GM23338 (cell line): ENCODE results near the gene HS6ST3. TPM values are rescaled to one million over a fixed set of nuclear protein-coding genes. Genes with fewer than 3 reads are reported as not detected.

Experiments used
- ATAC-seq: fragments of 200-7000 bp; cut with Tn5 transposase; 3 replicates; pipeline ENCODE4 v1.9.1; 2020
- DNase-seq: peaks from one replicate; pipeline ENCODE4 v3.0.0-alpha.2; 2015; ENCODE audit warnings: low spot score
- H2AFZ ChIP-seq: fragments of 200-600 bp; sonication (generic); 2 replicates; pipeline ENCODE4 v1.8.0; 2016; ENCODE audit warnings: antibody characterized with exemption, mild to moderate bottlenecking, moderate library complexity
- H3F3A ChIP-seq: fragments of 200-600 bp; sonication (generic); replicated peaks from 2 replicates; pipeline ENCODE4 v1.8.0; 2017; ENCODE audit warnings: antibody characterized with exemption, mixed run types, low read depth
- H3K27ac ChIP-seq: fragments of 200-600 bp; sonication (generic); 2 replicates; pipeline ENCODE4 v1.6.1; 2016; ENCODE audit warnings: low read depth
- H3K27me3 ChIP-seq: fragments of 200-600 bp; sonication (generic); 2 replicates; pipeline ENCODE4 v1.8.0; 2016; ENCODE audit warnings: mild to moderate bottlenecking, mixed run types, moderate library complexity; ENCODE audit not compliant: insufficient read depth
- H3K36me3 ChIP-seq: fragments of 200-600 bp; sonication (generic); 2 replicates; pipeline ENCODE4 v1.8.0; 2016; ENCODE audit warnings: mild to moderate bottlenecking; ENCODE audit not compliant: insufficient read depth
- H3K4me1 ChIP-seq: fragments of 200-600 bp; sonication (generic); 2 replicates; pipeline ENCODE4 v1.8.0; 2016; ENCODE audit warnings: mild to moderate bottlenecking, moderate library complexity; ENCODE audit not compliant: insufficient read depth
- H3K4me2 ChIP-seq: fragments of 200-600 bp; sonication (generic); 2 replicates; pipeline ENCODE4 v1.7.1; 2017; ENCODE audit warnings: mixed run types
- H3K4me3 ChIP-seq: fragments of 200-600 bp; sonication (generic); 2 replicates; pipeline ENCODE4 v1.6.1; 2016; ENCODE audit warnings: mixed run types
- H3K79me2 ChIP-seq: fragments of 200-600 bp; sonication (generic); replicated peaks from 2 replicates; pipeline ENCODE4 v1.8.0; 2017; ENCODE audit warnings: mild to moderate bottlenecking; ENCODE audit not compliant: insufficient read depth
- H3K9me2 ChIP-seq: fragments of 200-600 bp; sonication (generic); 2 replicates; pipeline ENCODE4 v1.8.0; 2017; ENCODE audit not compliant: insufficient read depth
- H4K20me1 ChIP-seq: fragments of 200-600 bp; sonication (generic); replicated peaks from 2 replicates; pipeline ENCODE4 v1.8.0; 2017; ENCODE audit warnings: mild to moderate bottlenecking; ENCODE audit not compliant: insufficient read depth
- H3K27ac Mint-ChIP-seq: 2 replicates; pipeline ENCODE4 v1.8.0; 2020; ENCODE audit warnings: inconsistent platforms, mild to moderate bottlenecking, moderate library complexity, mixed read lengths
- H3K27me3 Mint-ChIP-seq: 3 replicates; pipeline ENCODE4 v1.8.0; 2022; ENCODE audit warnings: low read depth, mild to moderate bottlenecking, moderate library complexity, mixed read lengths, inconsistent platforms; ENCODE audit not compliant: insufficient read depth, poor library complexity
- H3K36me3 Mint-ChIP-seq: 3 replicates; pipeline ENCODE4 v1.8.0; 2021; ENCODE audit warnings: low read depth, mild to moderate bottlenecking, inconsistent platforms, moderate library complexity, mixed read lengths
- H3K4me1 Mint-ChIP-seq: 3 replicates; pipeline ENCODE4 v1.8.0; 2020; ENCODE audit warnings: mild to moderate bottlenecking, inconsistent platforms, mixed read lengths
- H3K4me3 Mint-ChIP-seq: 3 replicates; pipeline ENCODE4 v1.8.0; 2021; ENCODE audit warnings: moderate library complexity, mild to moderate bottlenecking, inconsistent platforms, mixed read lengths
- H3K9me3 Mint-ChIP-seq: 3 replicates; pipeline ENCODE4 v1.8.0; 2020; ENCODE audit warnings: moderate library complexity, mild to moderate bottlenecking, inconsistent platforms, mixed read lengths
- EZH2 ChIP-seq: fragments of 200-600 bp; sonication (generic); IDR thresholded peaks from one replicate; pipeline ENCODE4 v1.8.0; 2017; ENCODE audit warnings: antibody characterized with exemption, mild to moderate bottlenecking, low read depth; ENCODE audit not compliant: unreplicated experiment
- JUNB ChIP-seq: IDR thresholded peaks from one replicate; pipeline ENCODE4 v1.6.1; 2016; ENCODE audit warnings: antibody characterized with exemption; ENCODE audit not compliant: unreplicated experiment
- NANOG ChIP-seq: IDR thresholded peaks from 2 replicates; pipeline ENCODE4 v1.6.1; 2016; ENCODE audit warnings: antibody characterized with exemption, borderline replicate concordance
- STAT1 ChIP-seq: IDR thresholded peaks from one replicate; pipeline ENCODE4 v1.6.1; 2016; ENCODE audit warnings: antibody characterized with exemption; ENCODE audit not compliant: unreplicated experiment
- ZNF114 ChIP-seq: fragments of 250-450 bp; sonication (Bioruptor Pico); IDR thresholded peaks from 2 replicates; pipeline ENCODE4 v1.5.0; 2020; ENCODE audit warnings: mild to moderate bottlenecking, moderate library complexity
- polyA plus RNA-seq: library from polyadenylated mRNA; unstranded; fragments of >200 nt; fragmentation: Nextera tagmentation; extraction: Ambion mirVana; gene quantifications from 2 replicates; pipeline ENCODE4 v1.2.1, GENCODE V29; 2016
- total RNA-seq: library from RNA; depleted of rRNA; stranded (reverse); fragments of >200 nt; shearing (Covaris generic); gene quantifications from 2 replicates; pipeline ENCODE4 v1.2.3, GENCODE V29; 2014
- TF ChIP-seq, protein P1 (sequence below), 2 experiments: fragments of 200-600 bp in 1 of 2; sonication (generic) in 1 of 2; conservative IDR thresholded peaks; 2 replicates each; pipeline versions ENCODE4 v1.5.1 to v1.6.1; 2016 to 2017; ENCODE audit warnings: antibody characterized with exemption in 2 of 2, low read depth in 2 of 2, mild to moderate bottlenecking in 2 of 2, moderate library complexity in 1 of 2
- TF ChIP-seq, protein P2 (sequence below): IDR thresholded peaks from 2 replicates; pipeline ENCODE4 v1.6.1; 2016; ENCODE audit warnings: antibody characterized with exemption
- TF ChIP-seq, protein P3 (sequence below): fragments of 250-450 bp; sonication (Bioruptor Pico); IDR thresholded peaks from 2 replicates; pipeline ENCODE4 v1.5.0; 2020; ENCODE audit warnings: mild to moderate bottlenecking, moderate library complexity

Gene HS6ST3
- total and polyA plus RNA-seq, 2 experiments from 2014 or later: 0.52 to 0.80 TPM

DNA sequence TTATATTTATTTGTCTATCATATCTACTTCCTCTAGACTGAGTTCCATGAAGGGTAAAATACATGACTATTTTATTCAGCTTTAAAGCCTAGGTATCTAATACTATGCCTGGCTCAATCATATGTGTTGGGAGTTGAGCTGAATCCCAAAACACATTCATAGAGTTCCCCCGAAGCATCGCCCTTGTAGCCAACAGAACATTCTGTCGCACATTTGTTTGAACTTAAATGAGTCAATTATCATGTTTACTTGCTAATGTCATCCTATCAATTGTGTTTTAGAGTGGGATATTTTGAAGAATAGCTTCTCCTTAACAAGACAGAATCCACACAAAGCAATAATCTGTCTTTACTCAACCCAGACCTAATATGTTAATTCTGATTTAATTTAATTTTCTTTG is 252.4 kb downstream of the HS6ST3 start (continued):
- TF ChIP-seq, protein P1, sequence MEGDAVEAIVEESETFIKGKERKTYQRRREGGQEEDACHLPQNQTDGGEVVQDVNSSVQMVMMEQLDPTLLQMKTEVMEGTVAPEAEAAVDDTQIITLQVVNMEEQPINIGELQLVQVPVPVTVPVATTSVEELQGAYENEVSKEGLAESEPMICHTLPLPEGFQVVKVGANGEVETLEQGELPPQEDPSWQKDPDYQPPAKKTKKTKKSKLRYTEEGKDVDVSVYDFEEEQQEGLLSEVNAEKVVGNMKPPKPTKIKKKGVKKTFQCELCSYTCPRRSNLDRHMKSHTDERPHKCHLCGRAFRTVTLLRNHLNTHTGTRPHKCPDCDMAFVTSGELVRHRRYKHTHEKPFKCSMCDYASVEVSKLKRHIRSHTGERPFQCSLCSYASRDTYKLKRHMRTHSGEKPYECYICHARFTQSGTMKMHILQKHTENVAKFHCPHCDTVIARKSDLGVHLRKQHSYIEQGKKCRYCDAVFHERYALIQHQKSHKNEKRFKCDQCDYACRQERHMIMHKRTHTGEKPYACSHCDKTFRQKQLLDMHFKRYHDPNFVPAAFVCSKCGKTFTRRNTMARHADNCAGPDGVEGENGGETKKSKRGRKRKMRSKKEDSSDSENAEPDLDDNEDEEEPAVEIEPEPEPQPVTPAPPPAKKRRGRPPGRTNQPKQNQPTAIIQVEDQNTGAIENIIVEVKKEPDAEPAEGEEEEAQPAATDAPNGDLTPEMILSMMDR (conservative IDR thresholded peaks at IDR 0.05; ENCODE audit: low read depth in 2 of 2): no peak
- TF ChIP-seq STAT1 (no peak), ZNF114 (CRISPR knock-in tag) (no peak)

DNA sequence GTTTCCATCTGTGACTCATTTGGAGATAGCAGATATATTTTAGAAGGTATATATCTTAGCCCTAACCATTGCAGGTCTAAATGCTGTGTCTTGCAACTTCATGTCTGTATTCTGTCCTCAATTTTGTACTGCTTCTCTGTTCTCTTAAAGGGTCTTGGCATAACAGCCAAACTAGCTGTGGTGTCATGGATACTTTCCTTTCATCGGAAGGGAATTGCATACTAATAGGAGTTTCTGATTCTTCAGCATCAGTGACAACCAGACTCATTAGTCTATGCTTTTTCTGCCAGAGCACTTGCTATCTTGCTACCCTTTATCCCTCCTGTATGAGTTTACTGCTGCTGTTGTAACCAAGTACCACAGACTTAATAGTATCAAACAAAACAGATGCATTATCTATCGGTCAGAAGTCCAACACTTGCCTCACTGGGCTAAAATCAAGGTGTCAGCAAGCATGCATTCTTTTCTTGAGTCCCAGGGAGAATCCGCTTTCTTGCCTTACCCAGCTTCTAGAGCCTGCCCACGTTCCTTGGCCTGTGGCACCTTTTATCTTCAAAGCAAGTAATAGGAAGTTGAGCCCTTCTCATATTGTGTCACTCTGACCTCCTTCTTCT is 253.1 kb downstream of the HS6ST3 start:
- Histone ChIP-seq H3K79me2 (no peaks in the 10 kb centered on the region), H4K20me1 (no peaks in the 10 kb centered on the region), H3K4me3 (no peak overlapping the region), H3K9me2 (no peaks in the 10 kb centered on the region), H3K4me1 (no peaks in the 10 kb centered on the region), H3F3A (no peaks in the 10 kb centered on the region), H3K27ac (no peak overlapping the region), H3K4me2 (no peak overlapping the region), H3K27me3 (no peaks in the 10 kb centered on the region), H2AFZ (no peak overlapping the region), H3K36me3 (no peaks in the 10 kb centered on the region)
- H3K27me3 Mint-ChIP-seq: peaks cover 3% of the 10 kb centered on the region
- TF ChIP-seq EZH2 (no peak), JUNB (no peak), NANOG (no peak), ZNF114 (CRISPR knock-in tag) (no peak)
- TF ChIP-seq, protein P2, sequence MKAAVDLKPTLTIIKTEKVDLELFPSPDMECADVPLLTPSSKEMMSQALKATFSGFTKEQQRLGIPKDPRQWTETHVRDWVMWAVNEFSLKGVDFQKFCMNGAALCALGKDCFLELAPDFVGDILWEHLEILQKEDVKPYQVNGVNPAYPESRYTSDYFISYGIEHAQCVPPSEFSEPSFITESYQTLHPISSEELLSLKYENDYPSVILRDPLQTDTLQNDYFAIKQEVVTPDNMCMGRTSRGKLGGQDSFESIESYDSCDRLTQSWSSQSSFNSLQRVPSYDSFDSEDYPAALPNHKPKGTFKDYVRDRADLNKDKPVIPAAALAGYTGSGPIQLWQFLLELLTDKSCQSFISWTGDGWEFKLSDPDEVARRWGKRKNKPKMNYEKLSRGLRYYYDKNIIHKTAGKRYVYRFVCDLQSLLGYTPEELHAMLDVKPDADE: no peak
- TF ChIP-seq, protein P1 (conservative IDR thresholded peaks at IDR 0.05; ENCODE audit: low read depth in 2 of 2): no peak
- no peak for DNase-seq
- no peak for ATAC-seq
- no peaks in the 10 kb centered on the region for H3K9me3 Mint-ChIP-seq
- no peak overlapping the region for H3K4me3 Mint-ChIP-seq
- peaks cover 3% of the 10 kb centered on the region; the same call in 1 of the 3 replicates for H3K4me1 Mint-ChIP-seq
- H3K36me3 Mint-ChIP-seq: no peaks in the 10 kb centered on the region
- no peak overlapping the region for H3K27ac Mint-ChIP-seq

DNA sequence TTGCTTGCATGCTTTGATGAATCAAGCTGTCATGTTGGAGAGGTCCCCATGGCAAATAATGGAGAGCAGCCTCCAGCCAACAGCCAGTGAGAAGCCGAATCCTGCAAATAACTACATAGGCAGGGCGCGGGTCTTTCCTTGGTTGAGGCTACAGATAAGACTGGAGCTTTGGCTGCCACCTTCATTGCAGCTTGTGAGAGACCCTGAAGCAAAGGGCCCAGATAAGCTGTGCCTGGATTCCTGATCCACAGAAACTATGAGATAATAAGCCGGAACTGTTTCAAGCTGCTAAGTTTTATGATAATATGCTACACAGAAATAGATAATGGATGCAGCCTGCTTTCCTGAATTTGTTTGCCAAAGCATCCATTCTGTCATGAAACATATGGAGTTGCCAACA is 257.0 kb downstream of the HS6ST3 start:
- H3K4me3 ChIP-seq: no peak overlapping the region
- no peaks in the 10 kb centered on the region for H3F3A ChIP-seq
- H2AFZ ChIP-seq: no peak overlapping the region
- H3K4me1 ChIP-seq: no peaks in the 10 kb centered on the region
- H3K9me2 ChIP-seq: no peaks in the 10 kb centered on the region
- DNase-seq (no peak), ATAC-seq (no peak)
- H3K4me2 ChIP-seq: no peak overlapping the region
- H3K36me3 ChIP-seq: no peaks in the 10 kb centered on the region
- H3K79me2 ChIP-seq: no peaks in the 10 kb centered on the region
- H3K9me3 Mint-ChIP-seq: no peaks in the 10 kb centered on the region
- no peaks in the 10 kb centered on the region for H4K20me1 ChIP-seq
- H3K27ac ChIP-seq: no peak overlapping the region
- H3K4me3 Mint-ChIP-seq: no peak overlapping the region
- no peaks in the 10 kb centered on the region; the same call in 2 of the 3 replicates for H3K4me1 Mint-ChIP-seq
- H3K27me3 Mint-ChIP-seq: no peaks in the 10 kb centered on the region
- H3K36me3 Mint-ChIP-seq: no peaks in the 10 kb centered on the region
- H3K27ac Mint-ChIP-seq: no peak overlapping the region
- H3K27me3 ChIP-seq: no peaks in the 10 kb centered on the region
- no peak for TF ChIP-seq ZNF114 (CRISPR knock-in tag)
- TF ChIP-seq, protein P3, sequence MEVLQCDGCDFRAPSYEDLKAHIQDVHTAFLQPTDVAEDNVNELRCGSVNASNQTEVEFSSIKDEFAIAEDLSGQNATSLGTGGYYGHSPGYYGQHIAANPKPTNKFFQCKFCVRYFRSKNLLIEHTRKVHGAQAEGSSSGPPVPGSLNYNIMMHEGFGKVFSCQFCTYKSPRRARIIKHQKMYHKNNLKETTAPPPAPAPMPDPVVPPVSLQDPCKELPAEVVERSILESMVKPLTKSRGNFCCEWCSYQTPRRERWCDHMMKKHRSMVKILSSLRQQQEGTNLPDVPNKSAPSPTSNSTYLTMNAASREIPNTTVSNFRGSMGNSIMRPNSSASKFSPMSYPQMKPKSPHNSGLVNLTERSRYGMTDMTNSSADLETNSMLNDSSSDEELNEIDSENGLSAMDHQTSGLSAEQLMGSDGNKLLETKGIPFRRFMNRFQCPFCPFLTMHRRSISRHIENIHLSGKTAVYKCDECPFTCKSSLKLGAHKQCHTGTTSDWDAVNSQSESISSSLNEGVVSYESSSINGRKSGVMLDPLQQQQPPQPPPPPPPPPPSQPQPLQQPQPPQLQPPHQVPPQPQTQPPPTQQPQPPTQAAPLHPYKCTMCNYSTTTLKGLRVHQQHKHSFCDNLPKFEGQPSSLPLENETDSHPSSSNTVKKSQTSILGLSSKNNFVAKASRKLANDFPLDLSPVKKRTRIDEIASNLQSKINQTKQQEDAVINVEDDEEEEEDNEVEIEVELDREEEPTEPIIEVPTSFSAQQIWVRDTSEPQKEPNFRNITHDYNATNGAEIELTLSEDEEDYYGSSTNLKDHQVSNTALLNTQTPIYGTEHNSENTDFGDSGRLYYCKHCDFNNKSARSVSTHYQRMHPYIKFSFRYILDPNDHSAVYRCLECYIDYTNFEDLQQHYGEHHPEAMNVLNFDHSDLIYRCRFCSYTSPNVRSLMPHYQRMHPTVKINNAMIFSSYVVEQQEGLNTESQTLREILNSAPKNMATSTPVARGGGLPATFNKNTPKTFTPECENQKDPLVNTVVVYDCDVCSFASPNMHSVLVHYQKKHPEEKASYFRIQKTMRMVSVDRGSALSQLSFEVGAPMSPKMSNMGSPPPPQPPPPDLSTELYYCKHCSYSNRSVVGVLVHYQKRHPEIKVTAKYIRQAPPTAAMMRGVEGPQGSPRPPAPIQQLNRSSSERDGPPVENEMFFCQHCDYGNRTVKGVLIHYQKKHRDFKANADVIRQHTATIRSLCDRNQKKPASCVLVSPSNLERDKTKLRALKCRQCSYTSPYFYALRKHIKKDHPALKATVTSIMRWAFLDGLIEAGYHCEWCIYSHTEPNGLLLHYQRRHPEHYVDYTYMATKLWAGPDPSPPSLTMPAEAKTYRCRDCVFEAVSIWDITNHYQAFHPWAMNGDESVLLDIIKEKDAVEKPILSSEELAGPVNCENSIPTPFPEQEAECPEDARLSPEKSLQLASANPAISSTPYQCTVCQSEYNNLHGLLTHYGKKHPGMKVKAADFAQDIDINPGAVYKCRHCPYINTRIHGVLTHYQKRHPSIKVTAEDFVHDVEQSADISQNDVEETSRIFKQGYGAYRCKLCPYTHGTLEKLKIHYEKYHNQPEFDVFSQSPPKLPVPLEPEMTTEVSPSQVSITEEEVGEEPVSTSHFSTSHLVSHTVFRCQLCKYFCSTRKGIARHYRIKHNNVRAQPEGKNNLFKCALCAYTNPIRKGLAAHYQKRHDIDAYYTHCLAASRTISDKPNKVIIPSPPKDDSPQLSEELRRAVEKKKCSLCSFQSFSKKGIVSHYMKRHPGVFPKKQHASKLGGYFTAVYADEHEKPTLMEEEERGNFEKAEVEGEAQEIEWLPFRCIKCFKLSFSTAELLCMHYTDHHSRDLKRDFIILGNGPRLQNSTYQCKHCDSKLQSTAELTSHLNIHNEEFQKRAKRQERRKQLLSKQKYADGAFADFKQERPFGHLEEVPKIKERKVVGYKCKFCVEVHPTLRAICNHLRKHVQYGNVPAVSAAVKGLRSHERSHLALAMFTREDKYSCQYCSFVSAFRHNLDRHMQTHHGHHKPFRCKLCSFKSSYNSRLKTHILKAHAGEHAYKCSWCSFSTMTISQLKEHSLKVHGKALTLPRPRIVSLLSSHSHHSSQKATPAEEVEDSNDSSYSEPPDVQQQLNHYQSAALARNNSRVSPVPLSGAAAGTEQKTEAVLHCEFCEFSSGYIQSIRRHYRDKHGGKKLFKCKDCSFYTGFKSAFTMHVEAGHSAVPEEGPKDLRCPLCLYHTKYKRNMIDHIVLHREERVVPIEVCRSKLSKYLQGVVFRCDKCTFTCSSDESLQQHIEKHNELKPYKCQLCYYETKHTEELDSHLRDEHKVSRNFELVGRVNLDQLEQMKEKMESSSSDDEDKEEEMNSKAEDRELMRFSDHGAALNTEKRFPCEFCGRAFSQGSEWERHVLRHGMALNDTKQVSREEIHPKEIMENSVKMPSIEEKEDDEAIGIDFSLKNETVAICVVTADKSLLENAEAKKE (CRISPR knock-in tag): no peak
- TF ChIP-seq EZH2: no peak
